ENCODE results near the gene TMEM139. TPM values are rescaled to one million over a fixed set of nuclear protein-coding genes. Genes with fewer than 3 reads are reported as not detected.

Gene TMEM139
- total and polyA plus RNA-seq, 10 of the 15 experiments (the other 5 are each of a cell fraction or from before 2014, with no cell fraction given): 0.31 TPM; not detected in 9

DNA sequence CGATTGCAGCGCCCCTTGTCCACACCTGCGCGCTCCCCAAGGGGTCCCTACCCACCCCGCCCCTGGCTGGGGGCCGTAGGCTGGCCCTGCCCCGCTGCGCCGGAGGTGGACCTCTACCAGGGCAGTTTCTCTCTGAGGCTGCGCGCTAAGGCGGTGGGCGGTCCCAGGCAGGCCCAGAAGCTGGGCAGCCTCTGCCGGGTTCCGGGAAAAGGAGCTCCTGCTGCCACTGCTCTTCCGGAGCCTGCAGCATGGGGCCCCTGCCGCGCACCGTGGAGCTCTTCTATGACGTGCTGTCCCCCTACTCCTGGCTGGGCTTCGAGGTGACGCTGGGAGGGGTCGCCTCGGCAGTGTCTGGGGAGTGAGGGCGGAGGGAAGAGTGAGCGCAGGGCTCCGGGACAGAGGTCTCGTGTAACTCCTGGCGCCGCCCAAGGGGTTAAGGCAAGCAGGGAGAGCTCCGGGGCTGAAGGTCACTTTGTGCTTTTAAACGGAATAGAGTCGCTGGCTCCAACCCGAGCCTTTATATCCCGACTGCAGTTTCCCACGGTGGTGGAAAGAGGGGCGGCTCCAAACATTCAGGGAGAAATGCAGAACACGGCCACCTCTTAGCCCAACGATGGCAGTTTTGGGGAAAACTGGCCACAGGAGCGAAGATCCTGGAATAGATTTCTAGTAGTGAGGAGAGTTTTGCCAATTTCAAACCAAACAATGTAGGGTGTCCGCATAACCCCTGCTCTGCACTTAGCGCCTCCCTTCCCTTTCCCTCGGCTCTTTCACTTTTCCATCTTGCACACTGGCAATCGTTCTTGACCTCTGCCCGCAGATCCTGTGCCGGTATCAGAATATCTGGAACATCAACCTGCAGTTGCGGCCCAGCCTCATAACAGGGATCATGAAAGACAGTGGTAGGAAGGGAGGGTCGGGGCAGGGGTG is 21.2 kb upstream of the TMEM139 start, which contains the start of gene GSTK1 (continued):
- TF ChIP-seq TAF1 (IDR thresholded peaks at IDR 0.05; ENCODE audit: borderline replicate concordance, low read depth, low read length): peak; percentile 69; the same call in 1 of the 2 replicates
- no peak for TF ChIP-seq SIX5 (IDR thresholded peaks at IDR 0.05; ENCODE audit: low read depth, low read length, severe bottlenecking)
- TF ChIP-seq TARDBP (IDR thresholded peaks at IDR 0.05; ENCODE audit: borderline replicate concordance): no peak
- TF ChIP-seq NR2F1 (conservative IDR thresholded peaks at IDR 0.05): peak; percentile 51
- TF ChIP-seq RB1 (IDR thresholded peaks at IDR 0.05; ENCODE audit: borderline replicate concordance): 0 out of 2 replicates have a peak, but pooled peaks have one; percentile 41
- TF ChIP-seq REST (IDR thresholded peaks at IDR 0.05; ENCODE audit: low read depth, low read length): no peak
- TF ChIP-seq NRF1 (conservative IDR thresholded peaks at IDR 0.05; ENCODE audit: low read depth, low read length): peak; percentile 44; the same call in 1 of the 2 replicates
- TF ChIP-seq, protein P1, sequence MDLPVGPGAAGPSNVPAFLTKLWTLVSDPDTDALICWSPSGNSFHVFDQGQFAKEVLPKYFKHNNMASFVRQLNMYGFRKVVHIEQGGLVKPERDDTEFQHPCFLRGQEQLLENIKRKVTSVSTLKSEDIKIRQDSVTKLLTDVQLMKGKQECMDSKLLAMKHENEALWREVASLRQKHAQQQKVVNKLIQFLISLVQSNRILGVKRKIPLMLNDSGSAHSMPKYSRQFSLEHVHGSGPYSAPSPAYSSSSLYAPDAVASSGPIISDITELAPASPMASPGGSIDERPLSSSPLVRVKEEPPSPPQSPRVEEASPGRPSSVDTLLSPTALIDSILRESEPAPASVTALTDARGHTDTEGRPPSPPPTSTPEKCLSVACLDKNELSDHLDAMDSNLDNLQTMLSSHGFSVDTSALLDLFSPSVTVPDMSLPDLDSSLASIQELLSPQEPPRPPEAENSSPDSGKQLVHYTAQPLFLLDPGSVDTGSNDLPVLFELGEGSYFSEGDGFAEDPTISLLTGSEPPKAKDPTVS (IDR thresholded peaks at IDR 0.05; ENCODE audit: low read depth, low read length): no peak
- TF ChIP-seq SMAD5 (IDR thresholded peaks at IDR 0.05; ENCODE audit: low read depth): 0 out of 2 replicates have a peak, but pooled peaks have one; percentile 80
- no peak for TF ChIP-seq SUPT20H (IDR thresholded peaks at IDR 0.05; ENCODE audit: borderline replicate concordance, control insufficient read depth, low read depth, low read length)
- TF ChIP-seq USF2 (IDR thresholded peaks at IDR 0.05; ENCODE audit: borderline replicate concordance, low read depth, low read length): no peak
- TF ChIP-seq MXI1 (IDR thresholded peaks at IDR 0.05; ENCODE audit: low read depth, low read length): peak; percentile 85
- 0 out of 3 replicates have a peak, but pooled peaks of 1 of the 2 experiments have one; percentile 18 for TF ChIP-seq EGR1 (IDR thresholded peaks at IDR 0.05; ENCODE audit: borderline replicate concordance in 1 of 2, low read depth in 2 of 2, low read length in 2 of 2)
- no peak for TF ChIP-seq NFXL1 (IDR thresholded peaks at IDR 0.05; ENCODE audit: borderline replicate concordance)

Measured in GM12878 (cell line).